Activated CD8-positive, alpha-beta memory T cell treated with anti-CD3 and anti-CD28 coated beads, Interleukin-2, amount 50 U/mL, for 1 hour (primary cell): ENCODE measurements around the gene AADACL4.

ENCODE experiments used
- DNase-seq: peaks from one replicate; pipeline ENCODE4 v3.0.0-alpha.2; 2020; ENCODE audit errors: extremely low read depth

AADACL4 gene

DNA sequence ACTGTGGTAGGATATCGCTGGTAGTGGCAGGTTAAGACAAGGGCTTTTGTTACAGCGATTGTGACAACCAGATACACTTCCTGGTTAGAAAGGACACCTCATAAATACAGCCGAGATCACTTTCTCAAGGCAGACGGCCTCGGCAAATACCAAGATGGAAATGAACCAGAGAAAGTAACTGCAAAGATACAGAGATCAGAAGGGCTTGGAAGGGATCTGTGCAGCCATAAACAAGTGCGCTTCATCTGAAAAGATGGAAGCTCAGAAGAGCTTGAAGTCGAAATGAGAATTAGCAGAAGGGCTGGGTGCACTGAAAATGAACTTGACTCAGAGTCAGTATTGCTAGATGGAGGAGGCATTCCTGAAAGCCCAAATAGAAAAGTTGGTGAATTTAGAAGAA, 32.9 kb upstream of the AADACL4 start:
- DNase-seq: no peak

DNA sequence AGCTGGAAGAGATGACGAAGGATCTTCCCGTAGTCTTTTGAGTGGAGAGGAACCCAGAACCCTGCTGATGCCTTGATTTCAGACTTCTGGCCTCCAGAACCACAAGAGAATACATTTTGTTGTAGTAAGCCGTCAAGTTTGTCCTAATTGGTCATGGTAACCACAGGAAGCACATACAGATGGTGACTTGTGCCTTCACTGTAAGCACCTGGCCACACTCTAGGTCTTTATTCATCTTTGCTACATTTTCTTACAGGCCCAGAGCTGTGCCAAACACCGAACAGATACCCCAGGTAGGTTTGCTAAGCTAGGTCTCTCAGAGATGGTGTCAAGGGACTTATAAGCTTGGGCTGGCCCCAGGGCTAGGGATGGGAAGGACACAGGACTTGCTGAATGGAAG, 30.7 kb upstream of the AADACL4 start:
- no peak for DNase-seq

DNA sequence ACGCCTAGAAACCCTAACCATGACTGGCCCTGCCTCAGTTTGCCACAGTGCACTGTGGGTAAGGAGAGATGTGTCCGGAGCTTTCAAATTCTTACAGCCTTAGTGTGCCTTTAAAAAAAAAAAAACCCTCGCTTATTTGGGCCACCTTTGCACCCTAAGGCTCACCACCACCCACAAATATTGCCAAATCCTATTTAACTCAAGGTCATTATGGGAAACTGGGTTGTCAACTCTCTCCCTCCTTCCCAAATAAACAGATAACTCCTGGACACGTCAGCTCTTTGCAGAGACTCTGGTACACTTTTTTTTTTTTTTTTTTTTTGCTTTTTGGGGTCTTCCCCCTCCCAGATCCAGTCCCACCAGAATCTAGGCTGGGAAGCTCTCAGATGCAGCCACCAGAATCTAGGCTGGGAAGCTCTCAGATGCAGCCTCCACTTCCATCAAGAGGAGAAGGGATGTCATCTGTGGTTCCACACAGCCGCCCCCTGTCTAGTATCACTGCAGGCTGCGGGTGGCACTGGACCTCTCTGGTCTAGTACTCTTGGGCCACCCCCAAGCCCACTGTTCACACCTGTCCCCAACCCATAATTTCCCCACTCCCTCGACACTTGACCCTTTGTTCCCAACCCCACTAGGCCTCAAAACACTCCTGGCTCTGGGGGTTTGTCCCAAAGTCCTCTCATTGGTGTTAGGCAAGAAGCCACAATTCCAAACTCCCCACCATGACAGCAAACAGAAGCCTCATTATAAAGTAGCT, 29.3 kb upstream of the AADACL4 start:
- DNase-seq: no peak

DNA sequence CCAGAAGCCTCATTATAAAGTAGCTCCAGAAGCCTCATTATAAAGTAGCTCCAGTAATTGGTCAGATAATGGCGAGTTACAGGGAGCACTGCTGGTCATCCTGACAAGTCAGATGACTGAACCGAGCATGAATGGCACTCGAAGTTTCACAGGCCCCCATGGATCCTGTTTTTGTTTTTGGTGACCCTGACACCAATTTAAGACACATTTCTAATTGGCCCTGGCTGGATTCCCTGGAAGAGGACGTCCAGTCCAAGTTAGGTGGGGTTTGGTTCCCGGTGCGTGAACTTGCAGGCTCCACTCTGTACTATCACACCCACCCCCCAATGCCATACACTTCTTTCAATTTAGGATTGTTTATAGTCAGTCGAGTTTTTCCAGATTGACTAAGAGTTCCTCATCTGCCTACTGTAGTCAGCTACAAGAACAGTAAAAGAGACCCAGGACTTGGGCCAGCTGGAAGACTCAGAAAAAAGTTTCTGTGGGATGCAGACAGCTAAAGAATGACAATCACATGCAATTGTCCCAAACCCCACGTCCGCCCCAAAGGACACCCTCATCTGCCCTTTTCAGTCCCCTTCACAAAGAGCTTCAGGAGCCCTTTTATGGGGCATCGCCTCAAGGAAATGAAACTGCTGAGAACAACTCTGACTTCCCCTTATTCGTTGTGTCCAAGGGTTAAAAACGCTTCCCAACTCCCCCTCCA, 28.6 kb upstream of the AADACL4 start:
- no peak for DNase-seq

DNA sequence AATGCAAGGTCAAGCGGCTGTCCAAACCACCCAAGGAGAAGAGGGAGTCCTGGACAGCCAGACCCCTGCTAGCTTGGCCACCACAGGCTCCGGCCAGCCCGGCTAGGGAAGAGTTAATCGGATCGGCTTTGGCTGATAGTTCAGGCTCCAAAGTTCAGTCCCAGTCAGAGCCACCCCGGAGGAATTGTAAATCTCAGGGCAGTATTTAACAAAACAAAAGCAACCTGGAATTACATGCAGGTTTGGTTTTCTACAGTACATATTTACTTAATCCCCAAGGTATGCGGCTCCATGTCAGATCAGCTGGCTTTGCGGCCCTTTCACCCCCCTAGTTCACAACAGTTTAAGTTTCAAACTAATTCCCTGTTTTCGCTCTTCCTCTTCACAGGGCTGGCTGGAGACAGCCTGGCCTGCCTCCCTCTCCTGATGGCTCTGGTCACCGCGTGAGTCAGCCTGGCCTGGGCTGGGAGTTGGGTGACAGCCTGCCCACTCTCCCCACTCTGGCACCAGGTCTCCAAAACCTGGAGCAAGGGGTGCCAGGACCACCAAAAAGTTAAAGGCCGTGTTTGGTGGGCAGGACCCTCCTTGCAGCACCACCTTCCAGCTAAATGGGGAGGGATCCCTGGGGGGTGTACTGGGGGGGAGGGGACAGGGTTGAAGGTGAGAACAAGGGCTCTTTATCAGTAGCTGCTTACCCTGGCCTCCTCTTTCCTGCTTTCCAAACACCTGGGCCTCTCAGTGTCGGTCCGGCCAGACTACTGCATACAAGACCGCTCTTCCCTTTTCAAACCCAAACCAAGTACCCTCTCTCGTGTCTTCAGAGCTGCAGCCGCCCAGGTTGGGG, 27.8 kb upstream of the AADACL4 start:
- DNase-seq: no peak

DNA sequence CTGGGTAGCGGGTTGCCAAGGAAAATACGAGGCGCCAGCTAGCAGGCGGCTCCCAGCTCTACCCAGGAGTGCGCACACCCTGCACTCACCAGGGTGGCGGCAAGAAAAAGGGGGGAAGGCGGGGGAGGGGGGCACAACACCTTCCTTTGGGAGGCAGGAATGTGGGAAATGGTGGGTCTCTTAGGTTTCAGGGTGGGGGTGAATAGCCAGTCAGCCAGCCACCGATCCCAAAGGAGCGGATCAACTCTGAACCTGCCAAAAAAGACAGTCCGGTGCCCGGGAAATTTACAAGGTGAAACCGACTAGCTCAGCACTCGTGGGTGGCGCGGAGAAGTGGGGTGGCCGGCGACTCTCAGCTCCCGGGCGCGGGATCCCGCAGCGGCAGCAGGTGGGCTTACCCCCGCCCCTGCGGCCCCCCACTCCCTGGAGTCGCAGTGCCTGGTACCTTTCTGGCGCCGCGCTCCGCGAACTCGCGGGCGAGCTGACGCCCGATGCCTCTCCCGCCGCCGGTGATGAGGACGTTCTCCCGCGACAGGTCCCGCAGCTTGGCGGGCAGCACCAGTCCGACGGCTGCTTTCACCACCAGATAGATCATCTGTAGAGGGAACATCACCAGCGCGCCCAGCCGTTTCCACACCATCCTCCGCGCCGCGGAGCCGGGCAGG, 27.0 kb upstream of the AADACL4 start:
- no peak for DNase-seq

DNA sequence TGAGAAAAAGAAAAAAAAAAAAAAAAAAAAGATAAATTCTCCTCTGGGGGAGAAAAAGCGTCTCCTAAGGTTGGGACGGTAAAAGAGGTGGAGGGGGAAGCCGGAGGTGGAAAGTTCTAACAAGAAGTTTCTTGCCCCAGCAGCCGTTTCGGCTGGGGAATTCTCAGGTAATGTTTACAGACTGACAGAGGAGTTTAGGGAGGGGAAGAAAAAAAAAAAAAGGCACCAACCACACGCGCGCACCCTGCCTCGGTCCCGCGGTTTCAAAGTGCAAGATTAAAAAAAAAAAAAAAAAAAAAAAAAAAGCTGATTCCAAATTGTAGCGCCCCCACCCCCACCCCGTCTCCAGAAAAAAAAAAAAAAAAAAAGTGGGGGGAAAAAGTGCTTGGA, 26.4 kb upstream of the AADACL4 start:
- peak; percentile 41 for DNase-seq

DNA sequence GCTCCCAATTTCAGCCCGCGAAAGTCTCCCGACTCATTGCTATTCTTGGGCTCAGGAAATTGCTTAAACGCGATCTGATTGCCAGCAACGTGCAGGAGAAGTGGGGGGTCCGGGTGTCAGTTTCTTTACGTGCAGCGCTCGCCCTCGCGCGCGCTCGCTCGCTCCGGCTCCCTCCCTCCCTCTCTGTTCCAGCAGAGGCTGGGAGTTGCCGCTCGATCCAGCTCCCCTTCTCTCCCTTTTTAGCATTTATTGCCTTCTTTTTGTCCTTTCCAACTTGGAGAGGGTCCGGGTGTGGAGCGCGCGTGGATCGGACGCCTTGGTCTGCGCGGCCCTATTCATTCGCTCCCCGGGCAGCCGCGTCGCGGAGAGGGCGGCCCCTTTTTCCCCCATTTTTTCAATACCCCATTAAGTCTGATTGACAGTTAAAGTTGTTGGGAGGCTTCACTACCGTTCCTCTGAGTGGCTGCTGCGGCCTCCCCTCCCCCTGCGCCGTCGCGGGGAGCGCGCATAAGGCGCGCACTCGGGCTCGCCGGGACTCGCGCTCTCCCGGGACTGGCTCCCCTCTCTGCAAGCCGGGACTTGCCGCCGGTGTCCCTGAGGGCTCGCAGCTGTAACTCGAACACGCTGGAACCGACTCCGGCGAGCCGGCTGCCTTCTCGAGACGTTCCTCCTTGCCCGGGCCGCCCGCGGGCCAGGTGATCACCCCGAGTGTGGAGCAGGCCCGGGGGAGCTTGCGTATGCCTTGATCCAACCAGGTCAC, 25.8 kb upstream of the AADACL4 start, which contains the start of gene DHRS3:
Gene DHRS3, minus strand, starts transcription at position 310 of the 760 bp plus-strand sequence. CDS start 862 bp downstream, outside the sequence.
- no peak for DNase-seq

DNA sequence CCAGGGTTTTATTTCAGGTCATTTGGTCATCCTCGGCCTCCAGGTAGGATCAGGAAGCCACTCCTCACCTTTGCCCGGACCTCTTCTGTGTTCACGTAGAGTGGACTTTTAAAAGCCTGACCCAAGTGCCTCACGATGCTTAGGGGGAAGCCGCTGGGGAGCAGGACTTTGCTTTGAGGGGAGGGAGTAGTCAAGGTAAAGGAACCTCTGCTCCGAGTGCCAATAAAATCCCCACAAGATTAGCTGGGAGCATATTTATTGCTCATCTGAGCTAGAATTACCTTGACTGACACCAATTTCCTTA, 25.3 kb upstream of the AADACL4 start:
- DNase-seq: no peak

DNA sequence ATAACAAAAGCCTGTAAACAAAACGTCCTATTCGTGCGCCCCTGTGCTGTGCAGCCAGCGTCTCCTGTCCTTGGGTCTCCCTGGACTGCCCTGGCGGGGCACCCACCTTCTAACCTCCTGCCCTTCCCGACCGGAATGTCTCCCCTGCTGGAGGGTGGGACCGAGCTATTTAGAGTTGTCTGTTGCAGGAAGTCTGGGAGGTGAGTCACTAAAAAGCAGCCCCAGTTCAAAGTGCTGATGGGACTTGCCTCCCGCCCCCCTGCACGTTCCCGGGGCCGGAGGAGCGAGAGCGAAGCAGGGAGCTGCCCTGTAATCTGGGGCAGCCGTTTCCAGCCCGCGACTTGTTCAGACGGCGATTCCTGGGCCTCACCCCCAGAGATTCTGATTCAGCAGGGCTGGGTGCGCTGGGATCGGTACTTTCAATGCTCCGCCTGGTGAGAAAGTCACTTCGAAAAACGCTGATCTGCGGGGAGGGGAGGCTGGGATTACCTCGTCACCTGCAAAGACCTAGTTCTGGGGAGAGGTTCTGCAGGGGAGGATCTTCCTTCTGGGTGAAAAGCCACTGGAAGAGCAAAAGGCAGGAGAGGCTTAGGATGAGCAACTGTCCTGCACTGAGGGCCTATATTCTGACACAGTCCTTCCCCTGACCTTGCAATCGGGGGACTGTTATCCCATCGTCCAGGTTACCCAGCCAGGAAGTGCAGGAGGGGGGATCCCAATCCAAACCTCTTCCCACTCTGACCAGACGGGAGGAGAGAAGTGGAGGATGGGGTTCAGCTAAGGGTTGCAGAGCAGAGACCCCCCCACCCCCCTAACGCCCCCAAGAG, 24.7 kb upstream of the AADACL4 start:
- peak; percentile 36 for DNase-seq

DNA sequence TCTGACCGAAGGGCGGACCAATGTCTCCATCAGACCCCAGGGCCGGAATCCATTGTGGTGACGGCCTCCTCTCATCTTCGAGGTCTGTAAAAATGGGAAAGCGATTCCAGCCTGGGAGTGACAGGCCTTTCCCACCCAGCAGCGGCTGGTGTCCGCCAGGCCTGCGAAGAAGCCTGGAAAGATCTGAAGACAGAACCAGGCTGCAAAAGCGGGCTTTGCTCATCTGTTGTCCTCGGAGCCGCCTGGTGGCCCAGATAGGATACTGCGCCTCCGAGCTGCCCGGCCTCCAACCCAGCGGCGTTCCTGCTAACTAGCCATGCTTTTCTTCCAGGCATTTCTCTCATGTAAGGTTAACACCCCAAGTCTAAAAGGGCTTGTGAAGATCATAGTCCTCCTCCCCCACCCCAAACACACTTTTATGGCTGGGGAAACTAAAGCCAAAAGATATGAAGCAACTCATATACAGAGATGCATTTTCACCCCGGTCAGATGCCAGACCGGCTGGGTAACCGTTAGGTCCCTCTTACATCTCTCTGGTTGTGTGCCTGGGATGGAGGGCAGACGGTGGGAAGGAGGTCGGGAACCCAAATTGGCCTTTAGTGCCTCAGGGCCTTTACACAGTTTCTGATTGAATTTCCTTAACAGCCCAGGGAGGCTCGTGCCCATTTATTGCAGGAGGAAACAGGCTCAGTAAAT, 23.9 kb upstream of the AADACL4 start:
- DNase-seq: peak; percentile 51

DNA sequence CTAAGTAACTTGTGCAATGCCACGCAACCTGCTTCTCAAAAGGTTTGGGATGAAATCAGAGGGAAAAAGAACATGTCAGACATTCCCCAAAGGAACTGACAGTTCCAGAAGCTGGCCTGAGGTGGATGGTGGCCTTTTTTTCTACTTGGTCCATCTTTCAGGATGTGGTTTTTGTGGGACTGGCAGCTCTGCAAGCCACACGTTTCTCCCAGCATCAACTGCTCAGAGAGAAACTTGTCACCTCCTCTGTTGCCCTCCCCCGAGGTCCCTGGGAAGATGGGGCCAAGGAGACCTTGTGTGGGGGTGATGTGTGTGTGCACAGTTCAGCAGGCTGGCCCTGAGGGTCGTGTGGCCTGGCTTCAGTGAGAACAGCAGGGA, 23.4 kb upstream of the AADACL4 start:
- DNase-seq: no peak

DNA sequence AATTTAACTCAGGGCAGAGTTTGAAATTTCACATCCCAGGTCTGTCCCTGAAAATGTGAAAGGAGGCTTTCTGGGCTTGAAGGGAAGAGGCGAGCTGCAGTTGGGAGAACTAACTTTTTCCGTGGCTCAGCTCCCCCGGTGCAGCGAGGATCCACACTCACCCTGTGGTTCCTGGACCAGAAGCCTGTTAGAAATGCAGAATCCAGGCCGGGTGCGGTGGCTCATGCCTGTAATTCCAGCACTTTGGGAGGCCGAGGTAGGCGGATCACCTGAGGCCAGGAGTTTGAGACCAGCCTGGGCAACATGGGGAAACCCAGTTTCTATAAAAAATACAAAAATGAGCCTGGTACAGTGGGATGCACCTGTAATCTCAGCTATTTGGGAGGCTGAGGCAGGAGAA, 23.0 kb upstream of the AADACL4 start:
- no peak for DNase-seq

DNA sequence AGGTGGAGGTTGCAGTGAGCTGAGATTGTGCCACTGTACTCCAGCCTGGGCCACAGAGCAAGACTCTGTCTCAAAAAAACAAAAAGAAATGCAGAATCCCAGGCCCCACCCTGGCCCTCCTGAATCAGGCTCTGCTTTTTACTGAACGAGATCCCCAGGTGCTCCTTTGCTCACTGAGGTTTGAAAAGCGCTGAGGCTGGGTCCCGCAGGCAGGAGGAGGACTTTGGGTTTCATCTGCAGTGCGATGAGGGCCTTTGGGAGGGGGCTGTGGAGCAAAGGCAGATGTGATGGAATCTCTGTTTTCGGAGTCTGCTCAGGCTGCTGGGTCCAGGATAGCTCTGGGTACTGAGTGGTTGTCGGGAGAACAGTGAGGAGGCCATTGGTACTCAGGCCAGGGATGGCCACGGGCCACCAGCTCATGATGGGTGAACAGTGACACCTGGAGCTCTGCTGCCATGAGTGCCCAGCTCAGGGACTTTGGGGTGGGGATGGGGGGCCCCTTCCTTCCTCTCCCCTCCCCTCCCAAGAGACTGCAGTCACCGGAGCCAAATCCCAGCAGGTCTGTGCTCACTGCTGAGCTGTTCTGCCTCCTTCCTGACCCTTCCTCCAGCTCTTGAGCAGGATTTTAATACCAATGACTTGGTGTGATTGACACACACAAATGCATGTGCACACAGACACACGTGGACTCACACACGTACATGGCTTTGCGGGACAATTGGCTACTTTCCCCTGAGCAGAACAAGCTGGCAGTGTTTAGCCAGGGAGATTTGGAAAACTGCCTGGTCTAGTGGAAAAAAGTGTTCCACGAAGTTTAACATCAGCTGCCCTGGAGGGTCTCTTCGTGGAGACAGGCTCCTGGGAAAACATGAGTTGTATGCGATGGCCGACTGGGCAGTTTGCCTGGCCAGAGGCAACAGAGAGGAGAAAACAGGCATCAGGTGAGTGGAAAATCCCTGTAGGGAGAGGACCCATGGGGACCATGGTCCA, 22.2 kb upstream of the AADACL4 start:
- DNase-seq: no peak

DNA sequence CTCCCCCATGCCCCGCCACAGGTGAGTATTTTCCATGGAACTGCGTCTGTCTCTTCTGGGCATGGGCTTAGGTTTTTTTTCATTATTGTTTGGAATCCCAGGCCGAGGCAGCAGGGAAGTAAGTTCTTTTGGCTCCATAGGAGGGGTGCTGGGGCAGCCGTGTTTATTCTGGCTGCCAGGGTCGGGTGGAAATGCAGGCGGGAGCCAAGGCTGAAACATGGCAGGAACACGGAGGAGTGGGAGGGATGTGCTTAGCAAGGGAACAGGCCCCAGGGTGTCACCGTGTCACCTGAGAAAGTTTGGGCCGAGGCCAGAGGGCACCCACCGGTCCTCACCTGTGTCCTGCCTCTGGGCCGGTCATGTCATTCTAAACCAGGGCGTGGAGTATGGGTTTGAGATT, 21.4 kb upstream of the AADACL4 start:
- DNase-seq: no peak

DNA sequence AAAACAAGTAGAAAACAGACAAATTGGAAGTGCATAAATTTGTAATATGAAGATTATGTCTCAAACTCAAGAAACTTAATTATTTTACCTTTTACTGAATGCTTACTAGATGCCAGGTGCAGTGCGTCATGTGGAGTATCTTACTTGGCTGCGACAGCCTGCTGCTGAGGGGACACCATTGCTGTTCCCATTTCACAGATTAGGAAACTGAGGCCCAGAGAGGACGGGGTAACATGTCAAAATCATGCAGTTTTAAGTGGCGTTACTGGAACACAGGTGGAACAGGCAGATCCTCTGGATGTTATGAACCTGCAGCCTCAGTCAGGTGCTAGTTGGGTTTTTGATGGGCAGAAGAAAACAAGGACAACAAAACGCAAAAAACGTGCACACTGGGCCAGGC, 18.6 kb upstream of the AADACL4 start:
- no peak for DNase-seq

DNA sequence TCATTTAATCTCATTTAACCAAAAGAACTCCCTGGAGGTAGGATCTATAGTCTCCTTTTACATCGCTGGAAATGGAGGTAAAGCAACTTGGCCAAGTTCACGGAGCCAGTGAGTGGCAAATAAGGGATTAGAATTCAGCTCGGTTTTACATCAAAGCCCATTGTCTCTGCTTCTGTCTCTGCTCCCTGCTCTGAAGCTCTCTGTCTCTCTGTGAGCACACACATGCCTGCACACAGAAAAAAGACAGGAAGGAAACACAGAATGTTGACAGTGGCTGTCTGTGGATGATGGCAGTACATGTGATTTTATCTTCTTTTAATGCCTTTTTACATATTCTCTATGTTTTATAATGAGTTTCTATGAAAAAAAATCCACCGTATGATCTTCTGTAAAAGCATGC, 17.0 kb upstream of the AADACL4 start:
- DNase-seq: no peak

DNA sequence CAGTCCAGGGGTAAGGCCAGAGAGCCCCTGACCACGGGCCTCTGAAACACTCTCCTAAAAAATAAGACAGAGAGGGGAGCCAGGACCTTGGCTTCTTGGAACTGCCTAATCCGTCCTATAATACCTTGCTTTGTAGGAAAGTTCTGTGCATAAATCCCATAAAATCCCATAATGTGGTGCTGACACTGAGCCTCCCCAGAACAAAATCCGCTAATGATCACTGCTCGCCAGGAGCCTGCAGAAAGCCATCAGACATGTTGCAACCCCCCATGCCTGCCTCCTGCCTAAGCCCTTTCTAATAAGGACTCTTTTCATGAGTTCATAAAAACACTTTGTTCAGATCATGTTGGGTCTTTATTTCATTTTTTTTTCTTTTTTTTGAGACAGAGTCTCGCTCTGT, 16.6 kb upstream of the AADACL4 start:
- no peak for DNase-seq

DNA sequence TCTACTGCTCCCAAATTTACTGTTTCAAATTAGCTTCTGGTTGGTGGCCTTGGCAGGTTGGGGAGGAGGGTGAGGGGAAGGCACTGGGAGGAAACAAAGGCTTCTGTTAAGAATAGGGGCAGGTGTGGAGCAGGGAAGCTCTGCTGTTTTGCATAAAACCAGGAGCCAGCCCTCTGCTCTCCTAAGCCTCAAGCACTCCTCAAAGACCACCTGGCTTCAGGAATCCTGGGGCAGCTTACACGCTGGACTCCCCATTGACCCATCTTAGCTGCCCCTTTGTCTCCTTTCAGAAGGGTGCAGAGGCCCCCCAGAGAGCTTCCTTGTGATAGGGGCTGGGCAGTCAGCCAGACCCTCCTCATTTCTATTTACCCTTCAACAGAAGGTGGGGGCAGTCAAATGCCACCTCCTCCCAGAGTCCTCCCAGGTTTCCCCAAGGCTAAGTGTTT, 14.4 kb upstream of the AADACL4 start:
- DNase-seq: no peak
